Neural crest cell (in vitro differentiated cells): ENCODE data around the gene ALK. TPM values are rescaled to one million over a fixed set of nuclear protein-coding genes. Genes with fewer than 3 reads are reported as not detected.

Experiments
- DNase-seq: peaks from one replicate; pipeline ENCODE4 v3.0.0; 2021; ENCODE audit warnings: low read depth, mixed read lengths, low spot score
- H3K27ac Mint-ChIP-seq: one replicate; pipeline ENCODE4 v1.8.0; 2021; ENCODE audit warnings: mild to moderate bottlenecking, mixed read lengths; ENCODE audit not compliant: unreplicated experiment
- H3K27me3 Mint-ChIP-seq: 2 replicates; pipeline ENCODE4 v1.8.0; 2021; ENCODE audit warnings: low read depth, mild to moderate bottlenecking, mixed read lengths
- H3K36me3 Mint-ChIP-seq: 2 replicates; pipeline ENCODE4 v1.8.0; 2021; ENCODE audit warnings: low read depth, mild to moderate bottlenecking, mixed read lengths
- H3K4me1 Mint-ChIP-seq: 2 replicates; pipeline ENCODE4 v1.8.0; 2021; ENCODE audit warnings: mixed read lengths
- H3K4me3 Mint-ChIP-seq: one replicate; pipeline ENCODE4 v1.8.0; 2021; ENCODE audit warnings: mild to moderate bottlenecking, mixed read lengths
- H3K9me3 Mint-ChIP-seq: 2 replicates; pipeline ENCODE4 v1.8.0; 2021; ENCODE audit warnings: mixed read lengths
- CTCF ChIP-seq: fragments of 200-600 bp; sonication (generic); conservative IDR thresholded peaks from 2 replicates; pipeline ENCODE4 v1.5.0; 2021; ENCODE audit warnings: antibody characterized with exemption, mild to moderate bottlenecking
- total RNA-seq: library from RNA; stranded (reverse); gene quantifications from 2 replicates; pipeline ENCODE4 v1.2.1, GENCODE V29; 2021

The ALK gene
- total RNA-seq, 1 donor from 2014 or later, result 2.0 TPM

- H3K36me3 Mint-ChIP-seq, result peaks cover 14% of the 10 kb centered on the region
- no peak for TF ChIP-seq CTCF
- H3K27ac Mint-ChIP-seq, result no peak overlapping the region
- H3K4me3 Mint-ChIP-seq, result no peak overlapping the region
- no peaks in the 10 kb centered on the region for H3K4me1 Mint-ChIP-seq
- peaks cover 2% of the 10 kb centered on the region for H3K9me3 Mint-ChIP-seq
- H3K27me3 Mint-ChIP-seq, result no peaks in the 10 kb centered on the region
- no peak for DNase-seq
These were observed 733.5 kb downstream of the ALK start for GRCh38 chr2:29187926-29188325.

GRCh38 chr2:29186817-29187216, 734.6 kb downstream of the ALK start:
- TF ChIP-seq CTCF, result no peak

GRCh38 chr2:29184531-29184930, 736.9 kb downstream of the ALK start:
- Mint-ChIP-seq H3K4me1 (peaks cover under 1% of the 10 kb centered on the region), H3K9me3 (peaks cover 2% of the 10 kb centered on the region), H3K4me3 (no peak overlapping the region), H3K27ac (no peak overlapping the region), H3K27me3 (no peaks in the 10 kb centered on the region), H3K36me3 (peaks cover 14% of the 10 kb centered on the region)
- DNase-seq, result no peak
- no peak for TF ChIP-seq CTCF

More at GRCh38 chr2:29186817-29187216, 734.6 kb downstream of the ALK start:
- peaks cover 14% of the 10 kb centered on the region for H3K36me3 Mint-ChIP-seq
- H3K9me3 Mint-ChIP-seq, result peaks cover 2% of the 10 kb centered on the region
- H3K4me3 Mint-ChIP-seq, result no peak overlapping the region
- no peak for DNase-seq
- H3K27ac Mint-ChIP-seq, result no peak overlapping the region
- no peaks in the 10 kb centered on the region for H3K27me3 Mint-ChIP-seq
- H3K4me1 Mint-ChIP-seq, result no peaks in the 10 kb centered on the region

- no peak for TF ChIP-seq CTCF
- Mint-ChIP-seq H3K4me3 (no peak overlapping the region), H3K36me3 (peaks cover 11% of the 10 kb centered on the region), H3K9me3 (peaks cover 2% of the 10 kb centered on the region), H3K27me3 (no peaks in the 10 kb centered on the region), H3K4me1 (peaks cover 4% of the 10 kb centered on the region), H3K27ac (no peak overlapping the region)
- no peak for DNase-seq
These were observed 738.5 kb downstream of the ALK start for GRCh38 chr2:29182920-29183319.

- peaks cover 5% of the 10 kb centered on the region for H3K36me3 Mint-ChIP-seq
These were observed 739.1 kb downstream of the ALK start for GRCh38 chr2:29182334-29182733.

More at GRCh38 chr2:29182334-29182733, 739.1 kb downstream of the ALK start:
- Mint-ChIP-seq H3K4me3 (no peak overlapping the region), H3K27me3 (no peaks in the 10 kb centered on the region), H3K4me1 (peaks cover 4% of the 10 kb centered on the region), H3K27ac (no peak overlapping the region), H3K9me3 (no peaks in the 10 kb centered on the region)
- TF ChIP-seq CTCF, result no peak
- DNase-seq, result no peak
